Measurements from ENCODE around the gene TXLNA.

TXLNA gene

DNA sequence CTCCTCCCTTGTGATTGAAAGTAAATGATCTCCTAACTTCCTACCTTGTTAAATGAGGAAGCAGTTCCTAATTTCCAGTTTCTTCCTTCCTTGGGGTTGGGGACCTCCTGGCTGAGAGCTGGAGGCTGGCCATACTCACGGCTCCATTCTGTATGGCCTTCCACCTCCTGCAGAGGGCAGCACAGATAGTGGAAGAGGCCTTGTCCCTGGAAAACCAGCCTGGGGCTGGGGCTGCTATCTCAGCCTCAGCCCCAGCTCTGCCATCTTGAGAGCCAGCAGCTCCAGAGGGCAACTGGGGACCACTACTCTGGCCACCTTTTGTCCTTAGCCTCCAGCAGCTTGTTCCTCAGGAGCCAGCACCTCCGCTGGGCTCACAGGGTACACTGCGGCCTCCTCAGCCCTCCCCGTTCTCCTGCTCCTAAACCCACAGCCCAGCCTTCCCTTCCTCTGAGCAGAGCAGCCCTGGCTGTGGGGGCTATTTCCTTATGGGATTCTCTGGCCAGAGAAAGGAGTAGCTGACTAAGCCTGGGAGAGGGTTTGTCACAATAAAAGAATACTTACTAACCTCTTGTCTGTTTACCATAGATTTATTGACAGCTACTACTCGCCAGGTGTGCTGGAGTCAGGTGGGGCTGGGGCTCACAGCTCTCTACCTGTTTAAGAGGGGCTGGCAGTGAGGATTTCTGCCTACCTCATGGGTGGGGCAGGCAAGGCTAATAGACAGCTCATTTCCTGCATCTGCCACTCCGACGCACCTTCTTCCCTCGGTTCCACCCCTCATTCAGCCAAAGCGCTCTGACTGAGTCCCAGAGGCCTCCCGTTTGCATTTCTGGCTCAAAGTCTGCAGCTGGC, 36.4 kb downstream of the TXLNA start:
- peak; percentile 69 for DNase-seq

DNA sequence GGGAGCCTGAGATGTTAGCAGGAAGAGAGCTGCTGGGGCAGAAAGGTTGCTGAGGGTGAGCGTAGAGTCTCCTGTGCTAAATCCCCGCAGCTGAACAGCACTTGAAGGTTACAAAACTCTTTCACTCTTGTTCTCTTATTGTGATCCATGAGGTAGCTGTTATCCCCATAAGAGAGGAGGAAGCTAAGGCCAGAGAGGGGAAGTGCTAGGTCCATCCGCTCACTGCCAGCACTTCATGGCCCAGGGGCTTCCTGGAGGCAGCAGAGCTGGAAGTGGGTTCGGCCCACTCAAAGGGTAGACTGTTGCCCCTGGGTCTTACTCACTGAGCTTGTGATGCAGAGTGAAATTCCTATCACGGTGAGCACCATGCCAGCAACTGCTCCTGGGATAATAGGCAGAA, 37.1 kb downstream of the TXLNA start:
- no peak for DNase-seq

DNA sequence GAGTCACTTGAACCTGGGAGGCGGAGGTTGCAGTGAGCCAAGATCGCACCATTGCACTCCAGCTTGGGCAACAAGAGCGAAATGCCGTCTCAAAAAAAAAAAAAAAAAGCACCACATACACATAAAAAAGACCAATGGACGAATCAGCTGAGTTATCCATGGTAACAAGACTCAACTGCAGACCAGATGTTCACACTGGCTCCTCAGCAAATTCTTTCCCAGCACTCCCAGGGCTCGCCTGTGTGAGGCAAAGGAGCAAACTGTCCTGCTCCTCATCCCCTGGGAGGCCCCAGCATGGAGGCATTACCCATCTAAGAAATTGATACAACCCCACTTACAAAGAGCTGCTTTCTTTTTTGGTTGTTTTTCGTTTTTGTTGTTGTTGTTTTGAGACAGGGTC, 39.5 kb downstream of the TXLNA start:
- DNase-seq, result no peak

DNA sequence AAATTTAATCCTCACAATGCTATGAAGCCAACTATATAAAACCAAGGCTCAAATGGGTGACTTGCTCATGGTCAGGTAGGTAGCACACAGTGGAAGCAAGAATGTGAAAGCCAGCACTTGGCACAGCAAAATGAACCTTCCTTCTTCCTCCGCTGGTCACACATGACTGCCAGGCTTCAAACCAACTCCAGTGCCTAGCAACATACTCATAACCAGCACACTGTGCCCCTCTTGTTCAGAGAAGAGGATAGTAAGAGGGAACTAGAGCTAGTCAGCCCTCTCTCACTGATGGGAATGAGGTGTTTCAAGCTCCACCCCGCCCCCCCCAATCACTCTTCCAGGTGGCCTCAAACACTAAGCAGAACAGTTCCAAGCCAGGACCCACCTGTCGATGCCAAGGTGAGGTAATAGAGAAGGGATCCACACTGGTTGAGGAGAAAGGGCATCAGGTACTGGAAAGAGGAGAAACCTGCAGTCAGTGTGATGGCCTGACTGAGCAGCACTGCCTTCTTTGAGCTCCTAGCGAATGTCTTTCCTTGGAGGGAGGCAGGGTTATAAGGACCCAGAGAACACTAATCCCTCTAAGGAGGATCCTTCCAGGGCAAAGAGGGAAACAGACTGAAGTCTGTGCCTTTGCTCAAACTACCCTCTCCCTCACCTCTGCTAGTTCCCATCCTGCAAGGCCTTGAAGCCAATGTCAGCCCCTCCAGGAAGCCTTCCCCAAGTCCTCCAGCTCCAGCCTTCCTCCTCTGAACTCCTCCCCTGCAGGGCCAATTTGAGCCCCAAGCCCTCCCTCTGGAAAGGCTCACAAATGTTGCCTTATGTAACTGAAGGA, 41.5 kb downstream of the TXLNA start:
- DNase-seq, result no peak

DNA sequence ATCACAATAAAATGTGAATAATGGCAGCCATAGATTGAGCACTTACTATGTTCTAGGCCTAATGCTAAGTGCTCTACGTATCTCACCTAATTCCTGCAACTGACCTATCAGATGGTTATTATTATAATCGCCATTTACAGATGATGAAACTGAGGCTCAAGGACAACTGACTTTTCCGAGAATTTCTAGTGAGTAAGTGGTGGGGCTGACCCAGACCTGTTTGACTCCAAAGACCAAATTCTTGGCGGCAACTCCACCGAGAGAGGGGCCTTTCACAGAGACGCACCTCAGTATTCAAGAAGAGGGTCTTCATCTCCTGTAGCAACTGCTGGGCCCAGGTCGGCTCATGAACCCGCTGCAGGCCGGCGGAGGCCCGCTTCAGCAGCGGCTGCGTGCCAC, 42.1 kb downstream of the TXLNA start:
- DNase-seq, result no peak

DNA sequence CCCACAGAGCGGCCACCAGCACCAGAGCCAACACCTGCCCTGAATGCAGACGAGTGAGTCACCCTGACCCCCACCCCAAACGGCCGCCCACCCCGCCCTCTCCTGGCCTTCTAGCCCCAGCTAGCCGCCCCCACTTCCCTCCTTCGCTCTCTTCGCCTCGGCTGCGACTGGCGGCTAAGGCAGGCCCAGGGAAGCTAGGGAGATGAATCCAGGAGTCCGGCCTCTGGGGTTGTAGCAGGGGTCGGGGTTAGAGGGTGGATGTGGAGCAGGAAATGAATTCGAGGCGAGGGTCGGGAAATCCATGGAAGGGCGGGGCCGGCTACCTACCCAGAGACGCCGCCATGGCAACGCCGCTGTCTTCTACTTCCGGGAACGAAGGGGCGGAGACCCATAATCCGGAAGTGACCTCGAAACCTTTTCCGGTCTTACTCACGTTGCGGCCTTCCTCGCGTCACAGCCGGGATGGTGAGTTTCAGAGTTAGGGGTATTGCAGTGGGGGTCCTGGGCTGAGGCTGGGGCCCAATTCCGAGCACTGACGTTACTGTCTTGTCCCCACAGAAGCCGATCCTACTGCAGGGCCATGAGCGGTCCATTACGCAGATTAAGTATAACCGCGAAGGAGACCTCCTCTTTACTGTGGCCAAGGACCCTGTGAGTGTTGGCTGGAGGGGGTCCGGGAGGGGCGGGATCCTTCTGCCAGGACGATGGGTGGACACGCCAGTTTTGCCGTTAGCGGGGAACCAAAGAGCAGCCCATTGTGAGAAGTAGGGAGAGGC, 42.7 kb downstream of the TXLNA start, which contains the start of the genes EIF3I and TMEM234:
EIF3I (plus strand) TSS at position 428 of the 776 bp plus-strand sequence; CDS start at position 463, 35 bp downstream.
TMEM234 (minus strand) TSS at position 374 of the 776 bp plus-strand sequence; CDS start at position 343, 31 bp downstream.
- peak; percentile 93 for DNase-seq

DNA sequence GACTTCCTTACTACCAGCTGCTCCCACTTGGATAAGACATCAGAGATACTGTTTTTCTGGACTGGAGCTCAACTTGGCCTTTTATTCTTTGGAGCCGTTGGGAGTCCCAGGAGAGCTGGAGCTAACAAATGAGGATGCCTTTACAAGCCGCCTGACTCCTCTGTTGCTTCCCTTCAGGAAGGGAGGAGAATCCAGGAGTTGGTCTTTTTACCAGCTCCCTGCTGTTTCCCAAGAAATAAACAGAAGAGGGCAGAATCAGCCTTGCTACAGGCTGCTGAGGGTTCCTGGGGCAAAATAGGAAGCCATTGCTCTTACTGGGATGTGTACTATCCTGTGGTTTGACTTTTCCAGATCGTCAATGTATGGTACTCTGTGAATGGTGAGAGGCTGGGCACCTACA, 44.2 kb downstream of the TXLNA start:
- DNase-seq, result no peak

DNA sequence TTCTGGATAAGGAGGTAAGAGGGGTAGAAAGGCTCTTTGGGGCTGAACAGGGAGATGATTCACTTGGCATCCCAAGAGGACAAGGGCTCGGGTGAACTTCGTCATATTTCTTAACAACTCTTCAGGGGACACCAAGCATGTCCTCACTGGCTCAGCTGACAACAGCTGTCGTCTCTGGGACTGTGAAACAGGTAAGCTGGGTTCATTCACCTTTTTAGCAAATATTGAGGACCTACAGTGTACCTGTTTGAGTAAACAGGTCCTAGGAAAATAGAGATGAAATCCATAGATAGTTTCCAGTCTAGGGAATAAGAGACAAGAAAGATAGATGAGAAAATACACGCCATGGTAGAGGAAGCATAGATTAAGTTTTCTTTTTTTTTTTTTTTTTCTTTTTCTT, 44.8 kb downstream of the TXLNA start:
- DNase-seq, result no peak

DNA sequence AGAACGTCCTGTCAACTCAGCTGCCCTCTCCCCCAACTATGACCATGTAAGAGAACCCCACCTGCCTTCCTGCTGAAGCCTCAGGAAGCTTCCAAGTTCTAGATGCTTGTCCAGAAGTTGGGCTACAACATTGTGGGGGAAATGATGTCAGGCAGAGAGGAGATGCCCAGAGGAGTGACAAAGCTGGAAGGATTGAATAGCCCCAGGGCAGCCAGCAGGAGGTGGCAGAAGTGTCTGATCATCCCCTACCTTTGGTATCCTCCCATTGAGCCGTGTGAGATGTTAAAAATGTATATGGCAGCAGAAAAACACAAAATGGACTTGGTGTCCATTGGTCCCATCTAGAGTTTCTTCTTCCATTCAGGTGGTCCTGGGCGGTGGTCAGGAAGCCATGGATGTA, 49.3 kb downstream of the TXLNA start:
- no peak for DNase-seq

DNA sequence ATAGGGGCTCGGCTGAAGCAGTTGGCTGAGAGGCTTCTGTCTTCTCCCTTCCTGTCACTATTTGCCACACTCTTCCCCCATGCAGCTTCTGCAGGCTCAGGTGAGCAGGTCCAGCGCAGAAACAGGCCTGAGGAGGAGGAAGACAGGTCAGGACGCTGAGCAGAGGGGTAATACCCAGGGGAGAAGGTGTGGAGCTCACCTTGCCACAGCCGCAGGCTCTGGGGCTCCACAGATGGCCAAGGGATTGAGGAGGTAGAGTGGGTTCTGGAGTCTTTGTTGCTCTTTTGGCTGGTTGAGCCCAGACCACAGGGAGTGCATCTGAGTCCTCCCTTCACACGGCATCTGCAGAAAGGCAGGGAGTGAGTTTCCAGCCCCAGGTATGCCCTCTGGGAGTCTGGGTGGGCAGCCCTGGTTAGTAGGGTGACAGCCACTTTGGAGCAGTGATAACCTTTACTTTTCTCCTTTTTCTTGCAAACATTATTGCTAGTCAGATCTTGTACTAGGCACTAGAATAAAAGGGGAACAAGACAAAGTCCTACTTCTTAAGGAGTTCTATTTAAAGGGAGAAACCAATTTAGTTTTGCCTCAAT, 52.5 kb downstream of the TXLNA start:
- DNase-seq, result no peak

DNA sequence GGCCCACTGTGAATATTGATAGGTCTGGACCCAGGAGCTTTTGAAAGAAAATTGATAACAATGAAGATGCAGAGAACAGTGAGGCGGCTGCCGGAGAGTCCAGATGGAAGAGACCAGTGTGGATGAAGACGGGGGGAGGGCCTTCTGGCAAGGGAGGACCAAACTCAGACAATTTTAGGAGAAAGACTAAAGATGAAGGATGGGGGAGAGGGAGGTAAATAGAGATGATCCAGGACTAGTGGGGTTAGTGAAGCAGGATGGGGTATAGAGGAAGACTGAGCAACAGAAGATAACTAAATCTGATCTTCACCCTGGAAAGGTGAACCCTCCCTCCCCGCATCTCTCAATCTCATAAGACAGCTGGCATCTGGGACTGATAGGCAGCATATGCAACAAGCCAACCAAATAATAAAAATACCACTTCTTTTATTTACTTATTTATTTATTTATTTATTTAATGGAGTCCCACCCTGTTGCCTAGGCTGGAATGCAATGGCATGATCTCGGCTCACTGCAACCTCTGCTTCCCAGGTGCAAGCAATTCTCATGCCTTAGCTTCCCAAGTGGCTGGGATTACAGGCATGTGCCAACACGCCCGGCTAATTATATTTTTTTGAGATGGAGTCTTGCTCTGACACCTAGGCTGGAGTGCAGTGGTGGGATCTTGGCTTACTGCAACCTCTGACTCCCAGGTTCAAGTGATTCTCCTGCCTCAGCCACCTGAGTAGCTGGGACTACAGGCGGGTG, 53.3 kb downstream of the TXLNA start:
- DNase-seq, result no peak

DNA sequence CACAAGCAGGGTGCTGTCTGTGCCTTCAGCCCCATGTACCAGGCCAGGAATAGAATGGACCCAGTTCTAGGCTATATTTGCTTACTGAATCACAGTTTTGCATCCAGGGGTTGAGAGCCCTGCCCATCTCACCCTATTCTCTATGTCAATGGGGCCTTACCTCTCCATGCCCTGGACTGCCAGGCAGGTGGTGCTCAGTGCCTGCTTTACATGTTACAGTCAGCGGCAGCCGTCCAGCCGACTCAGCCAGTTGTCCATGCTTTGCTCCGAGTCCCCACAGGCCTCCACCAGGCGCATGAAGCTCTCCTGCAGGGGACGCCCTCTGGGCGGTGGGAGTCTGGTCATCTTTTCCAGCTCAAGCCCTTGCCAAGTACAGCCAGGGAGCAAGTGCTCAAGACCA, 55.3 kb downstream of the TXLNA start:
- DNase-seq, result no peak

DNA sequence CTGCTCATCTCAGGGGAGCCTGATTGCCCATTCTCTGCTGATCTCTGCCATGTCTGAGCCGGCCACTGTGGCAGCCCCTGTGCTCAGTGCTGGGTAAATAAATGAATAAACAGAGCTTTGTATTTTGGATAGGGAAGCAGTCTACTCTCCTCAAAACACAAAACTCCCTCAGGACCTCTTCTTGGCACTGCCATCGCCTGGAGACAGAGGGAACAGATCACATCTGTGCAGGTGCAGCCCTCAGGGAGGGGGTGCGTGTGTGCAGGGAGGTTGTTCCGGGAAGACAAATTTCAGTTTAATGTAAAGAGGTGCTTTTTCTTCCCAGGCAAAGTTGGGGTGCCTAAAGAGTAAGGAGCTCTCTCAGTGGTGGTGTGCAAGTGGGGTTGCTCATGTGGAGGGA, 59.9 kb downstream of the TXLNA start:
- no peak for DNase-seq

DNA sequence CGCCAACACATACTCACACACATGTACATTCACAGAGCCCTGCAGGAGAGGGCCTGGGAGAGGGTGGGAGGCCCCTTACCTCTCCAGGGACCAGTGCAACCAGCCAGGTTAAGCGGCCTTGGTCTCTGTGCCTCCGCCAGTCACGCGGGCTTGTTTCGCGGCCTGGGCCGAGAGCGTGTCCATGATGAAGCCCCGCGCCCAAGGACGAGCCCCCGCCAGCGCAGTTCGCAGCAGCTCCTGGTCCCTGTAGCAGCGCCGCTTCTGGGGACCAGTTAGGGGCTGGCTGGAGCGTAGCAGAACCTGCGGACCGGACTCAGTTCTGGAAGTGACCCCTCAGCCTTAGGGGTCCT, 60.3 kb downstream of the TXLNA start:
- no peak for DNase-seq

DNA sequence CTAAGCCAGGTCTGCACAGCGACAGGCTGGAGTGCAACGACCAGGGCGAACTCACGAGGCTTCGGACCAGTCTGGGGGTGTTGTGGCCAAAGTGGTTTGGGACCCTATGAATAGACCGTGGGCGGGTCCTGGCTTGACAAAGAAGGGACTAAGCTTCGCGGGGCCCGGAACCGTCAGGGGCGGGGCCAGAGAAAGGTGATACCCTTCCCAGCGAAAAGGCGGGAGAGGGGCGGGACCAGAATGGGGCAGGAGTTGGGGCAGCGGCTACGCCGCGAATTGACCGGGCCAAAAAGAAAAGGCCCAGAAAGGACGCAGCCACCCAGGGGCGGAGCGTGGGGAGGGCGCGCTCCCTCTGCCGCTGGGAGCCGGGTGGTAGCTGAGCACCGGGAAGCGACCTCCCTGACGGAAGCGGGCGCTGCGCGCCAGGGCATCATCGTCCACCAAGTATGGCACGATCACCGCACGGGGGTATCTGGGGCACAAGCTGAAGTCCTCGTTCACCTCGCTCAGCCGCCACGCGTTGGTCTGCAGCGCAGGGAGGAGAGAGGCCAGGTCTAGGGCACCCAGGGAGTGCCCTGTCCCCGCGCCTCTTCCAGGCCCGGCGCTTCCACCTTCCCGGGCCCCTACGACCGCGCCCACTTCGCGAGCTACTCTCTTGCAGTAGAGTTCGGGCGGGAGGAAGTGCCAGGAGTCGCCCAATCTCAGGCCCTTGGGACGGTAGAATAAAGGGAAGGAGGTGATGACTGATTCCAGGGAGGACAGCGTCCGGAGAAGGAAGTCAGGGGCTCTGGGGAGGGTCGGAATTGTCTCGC, 60.9 kb downstream of the TXLNA start:
- DNase-seq, result peak; percentile 90

DNA sequence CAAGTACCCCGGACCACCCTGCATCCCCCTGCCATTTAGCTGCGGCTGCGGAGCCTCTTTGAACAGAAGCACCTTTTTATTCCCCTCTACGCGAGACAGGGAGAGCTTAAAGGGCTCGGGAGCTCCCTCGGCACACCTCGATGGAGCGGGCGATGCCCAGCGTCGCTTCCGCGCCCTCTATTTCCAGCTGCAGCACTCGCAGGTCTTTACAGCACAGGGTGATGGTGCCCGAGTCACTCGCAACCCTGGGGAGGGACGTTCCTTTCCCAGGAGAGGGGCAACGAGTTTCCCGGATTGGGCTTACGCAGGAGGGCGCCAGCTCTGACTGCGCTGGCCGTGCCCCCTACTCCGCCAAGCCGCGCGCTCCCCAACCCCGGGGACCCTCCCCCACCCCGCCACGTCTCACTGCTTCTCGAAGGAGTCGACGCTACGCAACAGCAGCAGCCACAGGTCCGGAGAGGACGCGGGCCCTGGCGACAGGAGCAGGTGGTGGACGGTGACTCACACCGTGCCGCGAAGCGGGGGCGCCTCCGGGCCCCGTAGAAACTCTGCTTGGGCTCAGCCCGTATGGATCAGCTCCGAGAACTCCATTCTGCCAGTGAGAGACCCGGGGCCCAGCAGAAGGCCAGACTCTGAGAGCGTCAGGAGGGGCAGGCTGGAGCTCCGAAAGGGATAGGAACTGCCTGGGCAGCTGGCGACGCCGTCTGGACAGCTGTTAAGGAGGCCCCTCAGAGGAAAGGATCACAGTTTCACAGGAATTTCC, 61.7 kb downstream of the TXLNA start:
- peak; percentile 87 for DNase-seq

DNA sequence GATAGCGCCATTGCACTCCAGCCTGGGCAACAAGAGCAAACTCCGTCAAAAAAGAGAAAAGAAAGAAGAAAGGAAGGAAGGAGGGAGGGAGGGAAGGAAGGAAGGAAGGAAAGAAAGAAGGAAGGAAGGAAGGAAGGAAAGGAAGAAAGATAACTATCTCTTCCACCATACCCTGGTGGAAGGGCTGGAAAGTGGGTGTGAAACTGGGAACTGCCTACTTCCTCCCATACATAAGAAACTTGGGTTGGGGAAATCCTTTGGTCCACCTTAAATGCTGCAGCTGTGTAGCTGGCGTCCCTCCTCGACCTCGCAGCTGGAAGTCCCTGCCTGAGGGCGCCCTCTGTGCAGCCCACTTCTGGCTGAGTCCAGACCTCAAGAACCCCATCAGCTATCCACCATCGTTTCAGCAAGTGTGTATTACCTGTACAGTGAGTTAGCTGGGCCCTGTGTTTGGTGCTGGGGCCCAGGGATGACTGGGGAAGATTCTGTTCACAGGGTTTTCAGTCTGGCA, 62.9 kb downstream of the TXLNA start:
- DNase-seq, result peak; percentile 66

DNA sequence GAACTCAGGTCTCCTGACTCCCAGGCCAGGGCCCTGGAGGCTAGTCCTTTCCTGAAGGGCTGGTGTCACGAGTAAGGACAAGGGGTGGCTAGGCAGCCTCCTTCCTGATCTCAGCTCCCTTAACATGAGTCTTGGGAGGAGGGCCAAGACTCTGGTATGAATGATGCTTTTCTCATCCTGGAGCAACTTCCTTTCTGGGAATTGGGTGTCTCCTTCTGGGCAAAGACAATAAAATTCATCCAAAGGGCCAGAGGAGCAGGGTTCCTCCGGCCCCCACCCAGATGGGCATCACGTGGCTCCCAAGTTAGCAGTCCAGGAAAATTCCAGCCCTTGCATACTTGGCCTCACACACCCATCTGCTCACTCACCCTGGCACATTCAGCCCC, 67.4 kb downstream of the TXLNA start, which contains the start of gene FAM167B:
FAM167B (plus strand) TSS at position 335 of the 386 bp plus-strand sequence. CDS start 200 bp downstream, outside the sequence.
- no peak for DNase-seq

DNA sequence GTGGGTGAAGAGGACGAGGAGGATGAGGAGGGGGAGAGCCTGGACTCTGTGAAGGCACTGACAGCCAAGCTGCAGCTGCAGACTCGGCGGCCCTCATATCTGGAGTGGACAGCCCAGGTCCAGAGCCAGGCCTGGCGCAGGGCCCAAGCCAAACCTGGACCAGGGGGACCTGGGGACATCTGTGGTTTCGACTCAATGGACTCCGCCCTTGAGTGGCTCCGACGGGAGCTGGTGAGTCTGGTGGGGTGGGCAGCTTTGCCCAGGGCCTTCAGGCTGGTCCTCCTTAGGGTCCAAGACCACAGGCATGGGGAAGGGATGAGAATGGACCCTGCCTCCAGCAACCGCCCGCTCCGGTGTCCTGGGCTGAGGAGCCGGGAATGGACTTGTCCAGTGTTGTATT, 68.0 kb downstream of the TXLNA start:
- no peak for DNase-seq
